Measurements from ENCODE around the gene EXD3.
"Not testable (repeated sequence)": the region's sequence is repeated elsewhere in the genome, so short reads cannot be mapped to it uniquely, and the experiment has no call there.

The EXD3 gene

DNA sequence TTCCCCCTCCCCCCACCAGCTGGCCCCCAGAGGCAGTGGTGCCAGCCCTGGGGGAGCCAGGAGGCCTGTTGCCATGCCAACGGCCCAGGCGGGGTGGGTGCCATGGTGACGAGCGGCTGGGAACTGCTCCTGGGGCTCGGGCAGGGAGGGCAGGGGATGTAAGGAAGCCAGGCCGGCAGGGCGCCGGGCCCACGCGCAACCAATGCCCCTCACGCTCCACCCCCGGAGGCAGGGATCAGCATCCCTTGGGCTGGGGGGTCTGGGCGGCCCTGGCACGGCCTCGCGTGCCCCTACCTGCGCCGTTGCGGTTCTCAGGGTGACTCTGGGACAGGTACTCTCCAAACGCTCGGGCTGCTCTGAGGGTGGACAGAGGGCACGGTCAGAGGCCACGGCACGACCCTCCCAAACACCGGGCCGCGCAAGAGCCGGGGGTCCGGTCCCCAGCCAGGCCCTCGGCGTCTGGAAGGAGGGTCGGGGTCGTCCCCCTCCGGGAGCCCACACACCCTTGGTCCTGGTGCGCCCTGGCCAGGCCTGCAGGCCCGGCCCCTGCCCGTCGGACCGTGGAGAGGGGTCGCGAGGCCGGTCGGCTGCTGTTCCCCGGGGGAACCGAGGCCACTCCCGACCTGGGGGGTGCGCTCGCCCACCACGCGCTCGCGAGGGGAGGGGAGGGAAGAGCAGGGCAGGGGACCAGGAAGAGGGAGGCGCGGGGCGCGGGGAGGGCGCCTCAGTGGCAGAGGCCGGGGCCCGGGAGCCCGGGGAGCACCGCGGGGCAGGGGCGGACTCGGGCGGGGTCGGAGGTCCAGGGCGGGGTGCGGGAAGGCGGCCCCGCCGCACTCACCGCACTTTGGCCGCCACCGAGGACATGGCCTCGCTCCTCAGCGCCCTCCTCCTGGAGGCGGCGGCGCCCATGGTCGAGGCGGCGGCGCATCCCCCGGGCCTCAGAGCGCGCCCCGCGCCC, 35.5 kb upstream of the EXD3 start:
- no peak for DNase-seq (ENCODE audit: low read depth)

DNA sequence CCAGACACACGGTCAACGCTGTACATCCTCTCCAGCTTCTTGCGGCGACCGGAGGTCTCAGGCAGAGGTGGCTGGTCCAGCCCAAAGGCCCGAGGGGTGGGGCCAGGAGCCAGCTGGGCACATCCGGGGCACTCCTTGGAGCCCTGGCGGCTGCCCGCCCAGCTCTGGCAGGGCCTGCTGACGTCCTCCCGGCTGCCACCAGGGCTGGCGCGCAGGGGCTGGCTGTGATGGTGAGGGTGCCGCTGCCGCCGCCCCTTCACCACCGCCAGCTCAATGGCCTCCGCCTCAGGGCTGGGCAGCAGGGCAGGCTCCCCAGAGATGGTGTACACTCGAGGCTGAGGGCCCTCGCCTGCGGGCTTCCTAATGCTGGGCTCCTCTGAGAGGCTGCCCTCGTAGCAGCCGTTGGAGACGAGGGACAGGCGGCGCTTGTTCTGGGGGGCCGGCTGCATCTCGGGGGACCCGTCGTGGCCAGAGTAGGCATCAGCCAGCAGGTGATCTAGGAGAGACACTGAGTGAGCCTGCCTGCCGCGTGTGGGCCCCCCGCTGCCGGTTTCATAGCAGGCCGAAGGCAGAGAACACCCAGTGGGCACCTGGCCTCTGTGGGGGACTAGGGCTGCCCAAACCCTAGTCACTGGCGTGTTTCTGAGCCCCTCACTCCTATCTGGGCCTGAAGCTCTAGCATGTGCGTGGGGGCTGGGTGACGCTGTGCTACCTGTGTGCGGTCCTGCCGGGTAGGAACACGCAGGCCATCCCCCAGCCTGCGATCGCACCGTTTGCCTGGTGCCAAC, 34.6 kb upstream of the EXD3 start:
- no peak for DNase-seq (ENCODE audit: low read depth)

DNA sequence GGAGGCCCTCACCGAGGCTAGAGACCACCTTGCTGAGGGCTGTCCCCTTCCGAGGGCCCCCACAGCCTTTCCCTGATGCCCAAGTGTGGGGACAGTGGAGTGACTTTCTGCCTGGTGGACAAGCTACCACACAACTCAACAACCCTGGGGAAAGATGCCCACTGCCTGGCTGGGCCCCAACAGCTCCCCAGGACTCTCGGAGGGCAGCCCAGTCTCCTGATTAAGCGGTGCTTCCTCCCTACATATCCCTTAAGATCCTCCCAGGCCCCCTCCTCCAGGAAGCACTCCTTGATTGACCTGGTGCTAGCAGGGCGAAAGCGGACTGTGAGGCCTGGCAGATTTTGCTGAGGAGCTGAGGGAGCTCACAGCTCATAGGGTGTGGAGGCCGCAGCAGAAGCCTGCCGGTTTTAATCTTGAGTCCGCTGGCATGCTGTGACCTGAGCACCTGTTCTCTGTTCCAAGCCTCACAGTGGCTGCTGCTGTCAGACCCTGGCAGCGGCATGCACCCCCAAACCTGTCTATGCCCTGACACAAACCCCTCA, 34.0 kb upstream of the EXD3 start:
- no peak for DNase-seq (ENCODE audit: low read depth)

DNA sequence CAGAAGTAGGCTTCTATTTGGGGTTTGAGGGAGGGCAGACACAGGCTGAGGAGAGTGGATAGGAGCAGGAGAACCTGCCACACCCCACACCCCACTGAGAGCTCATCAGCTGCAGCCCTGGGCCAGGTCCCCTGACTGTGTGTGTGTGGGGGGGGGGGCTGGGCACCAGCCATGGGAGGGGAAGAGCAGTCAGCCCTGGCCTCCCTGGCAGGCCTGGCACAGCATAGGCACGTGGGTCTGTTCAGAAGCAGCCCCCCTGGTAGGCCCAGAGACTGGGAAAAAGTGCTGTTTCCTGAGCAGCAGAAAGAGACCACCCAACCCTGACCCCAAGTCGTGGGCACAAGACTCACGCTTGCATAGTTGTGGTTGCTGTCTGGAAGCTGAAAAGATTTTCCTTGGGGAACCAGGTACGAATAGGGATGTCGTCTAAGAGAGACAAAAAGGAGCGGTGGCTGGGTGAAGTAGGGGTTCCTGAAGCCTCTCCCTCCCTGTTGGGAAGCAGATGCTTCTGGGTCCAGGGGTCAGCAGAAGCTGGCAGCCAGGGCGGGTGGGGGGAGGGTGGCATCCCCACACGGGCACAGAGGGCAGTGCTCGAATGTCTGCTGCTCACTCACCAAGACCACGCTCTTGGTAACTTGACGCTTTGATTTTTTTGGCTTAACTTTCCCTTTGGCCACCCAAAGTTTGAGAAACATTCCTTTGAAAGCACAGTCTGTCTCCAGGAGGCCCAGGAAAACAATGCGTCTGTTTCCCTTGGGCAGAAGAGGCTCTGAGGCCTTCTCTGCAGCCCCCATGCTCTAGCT, 33.3 kb upstream of the EXD3 start:
- DNase-seq (ENCODE audit: low read depth): no peak

DNA sequence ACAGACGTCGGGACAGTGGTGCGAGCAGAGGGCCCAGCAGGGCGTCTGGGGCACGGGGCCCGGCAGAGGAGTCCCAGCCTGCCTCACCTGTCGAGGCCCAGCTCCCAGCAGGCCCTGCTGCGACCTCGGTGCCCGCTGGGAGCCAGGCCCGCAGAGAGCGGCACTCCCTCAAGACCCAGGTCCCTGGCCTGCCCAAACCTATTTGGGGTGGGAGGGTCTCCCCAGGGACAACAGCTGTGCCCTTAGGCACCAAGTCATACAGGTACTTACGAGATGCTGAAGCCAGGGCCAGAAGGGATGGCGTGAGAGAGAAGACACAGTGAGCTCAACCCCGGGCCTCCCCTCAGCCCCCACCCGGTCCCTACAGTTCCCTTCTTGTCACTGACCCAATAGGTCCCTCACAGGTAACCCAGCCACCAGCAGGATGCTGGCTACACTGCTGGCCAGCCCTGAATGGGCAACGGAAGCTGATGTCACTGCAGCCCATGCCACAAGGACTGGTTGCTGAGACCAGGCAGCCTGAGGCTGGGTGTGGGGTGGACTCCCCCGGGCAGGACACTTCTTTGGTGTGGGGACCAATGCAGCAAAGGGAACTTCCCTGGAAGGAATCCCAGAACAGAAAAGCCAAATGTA, 32.5 kb upstream of the EXD3 start:
- DNase-seq (ENCODE audit: low read depth): no peak

DNA sequence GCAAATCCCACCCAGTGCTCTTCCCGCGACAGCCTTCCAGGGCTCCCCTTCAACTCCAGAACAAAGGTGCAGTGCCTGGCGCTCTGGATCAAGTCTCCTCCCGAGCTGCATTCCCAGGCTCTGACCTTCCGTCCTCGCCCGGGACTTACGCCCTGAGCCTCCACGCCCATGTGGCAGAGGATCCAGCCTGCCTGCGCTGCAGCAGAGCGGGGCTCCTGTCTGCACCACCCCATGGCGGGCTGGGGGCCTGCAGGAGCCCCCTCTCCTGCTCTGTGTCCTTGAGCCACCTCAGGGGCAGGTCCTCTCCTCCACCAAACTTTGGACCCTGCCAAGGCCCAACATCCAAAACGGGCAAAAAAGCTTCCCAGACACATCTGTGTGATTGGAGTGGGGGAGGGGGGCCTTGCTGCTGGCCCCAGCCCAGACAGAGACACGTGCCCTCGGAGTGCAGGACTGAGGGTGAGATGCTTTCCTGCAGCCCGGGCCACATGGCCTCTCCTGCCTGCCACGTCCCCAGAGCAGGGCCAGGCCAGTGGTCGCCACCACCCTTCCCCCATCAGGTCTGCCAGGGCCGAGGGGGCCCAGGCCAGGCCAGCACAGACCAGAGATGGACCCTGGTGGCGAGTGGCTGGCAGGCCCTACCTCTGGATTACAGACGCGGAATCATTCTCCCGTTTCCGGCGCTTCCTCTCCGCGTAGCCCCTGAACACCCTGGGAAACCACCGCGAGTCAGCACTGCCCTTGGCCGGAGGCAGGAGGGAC, 31.8 kb upstream of the EXD3 start:
- no peak for DNase-seq (ENCODE audit: low read depth)

DNA sequence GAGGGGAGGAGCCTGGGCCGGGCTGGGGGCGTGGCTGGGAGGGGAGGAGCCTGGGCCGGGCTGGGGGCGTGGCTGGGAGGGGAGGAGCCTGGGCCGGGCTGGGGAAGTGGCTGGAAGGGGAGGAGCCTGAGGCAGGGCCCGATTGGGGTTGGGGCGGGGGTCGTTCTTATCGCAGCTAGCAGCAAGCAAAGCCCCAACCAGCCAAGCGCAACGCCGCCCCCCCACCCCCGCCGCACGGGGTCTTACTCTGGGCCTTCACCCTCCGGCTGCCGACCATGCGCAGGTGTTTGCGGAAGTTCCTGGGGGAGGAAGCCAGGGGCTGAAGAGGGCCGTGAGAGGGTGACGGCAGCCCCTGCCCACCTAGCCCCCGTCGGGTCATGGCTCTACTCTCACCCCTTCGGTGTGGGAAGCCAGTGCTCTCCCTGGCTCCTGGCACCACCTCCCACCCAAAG, 31.2 kb upstream of the EXD3 start:
- no peak for DNase-seq (ENCODE audit: low read depth)

DNA sequence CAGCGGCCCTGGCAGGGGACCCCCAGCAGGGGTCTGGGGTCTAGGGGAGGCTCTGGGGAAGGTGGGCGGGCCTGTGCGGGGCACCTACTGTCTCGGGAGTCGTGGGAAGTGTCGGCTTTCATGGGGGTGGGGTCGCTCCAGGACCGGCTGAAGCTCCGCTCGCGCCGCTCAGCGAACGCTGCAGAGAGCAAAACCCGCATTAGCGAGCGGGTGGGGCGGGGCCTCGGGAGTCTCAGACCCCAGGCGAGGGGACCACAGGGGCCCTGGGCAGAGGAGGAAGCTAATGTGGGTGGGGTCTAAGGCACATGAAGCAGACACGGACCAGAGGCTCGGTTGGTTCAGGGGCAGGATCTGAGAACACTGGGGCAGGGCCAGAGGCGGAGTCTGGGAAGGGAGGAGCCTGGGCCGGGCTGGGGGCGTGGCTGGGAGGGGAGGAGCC, 30.7 kb upstream of the EXD3 start:
- no peak for DNase-seq (ENCODE audit: low read depth)

DNA sequence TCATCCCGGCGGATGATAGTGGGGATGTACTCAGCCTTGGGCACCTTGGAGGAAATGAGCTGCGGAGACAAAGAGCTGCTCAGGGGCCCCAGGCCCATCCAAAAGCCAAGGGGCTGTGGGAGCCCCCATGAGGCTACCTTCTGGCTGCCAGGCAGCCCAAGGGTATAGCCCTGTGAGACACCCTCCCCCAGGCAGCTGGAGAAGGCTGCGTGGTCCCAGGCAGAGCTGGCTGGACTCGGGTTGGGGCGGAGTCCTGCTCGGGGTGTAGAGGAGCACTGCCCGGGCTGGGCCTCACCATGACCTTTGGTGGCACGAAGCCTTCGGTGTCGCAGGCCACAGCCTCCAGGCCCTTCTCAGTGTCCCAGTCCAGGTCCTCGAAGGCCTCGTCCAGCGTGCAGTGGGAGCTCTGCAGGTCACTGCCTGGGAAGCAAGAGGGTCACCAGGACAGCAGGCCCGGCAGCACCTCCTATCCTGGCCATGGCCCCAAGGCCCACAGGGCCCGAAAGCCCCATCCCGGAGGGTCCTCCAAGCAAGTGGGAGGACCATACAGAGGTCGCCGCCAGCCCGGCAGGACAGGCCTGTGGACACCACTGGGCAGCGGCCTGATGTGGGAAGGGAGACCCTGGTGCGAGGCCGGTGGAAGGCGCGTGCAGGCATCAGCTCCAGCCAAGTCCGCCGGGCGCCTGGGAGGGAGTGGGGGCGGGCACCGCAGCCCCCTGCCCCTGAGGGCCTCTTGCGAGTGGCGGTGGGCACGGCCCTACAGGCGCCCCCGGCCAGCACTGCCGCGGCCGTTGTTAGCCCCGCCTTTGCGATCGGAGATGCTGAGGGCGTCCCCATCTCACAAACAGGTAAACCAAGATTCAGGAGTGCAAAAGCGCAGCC, 30.0 kb upstream of the EXD3 start:
- DNase-seq (ENCODE audit: low read depth): no peak

DNA sequence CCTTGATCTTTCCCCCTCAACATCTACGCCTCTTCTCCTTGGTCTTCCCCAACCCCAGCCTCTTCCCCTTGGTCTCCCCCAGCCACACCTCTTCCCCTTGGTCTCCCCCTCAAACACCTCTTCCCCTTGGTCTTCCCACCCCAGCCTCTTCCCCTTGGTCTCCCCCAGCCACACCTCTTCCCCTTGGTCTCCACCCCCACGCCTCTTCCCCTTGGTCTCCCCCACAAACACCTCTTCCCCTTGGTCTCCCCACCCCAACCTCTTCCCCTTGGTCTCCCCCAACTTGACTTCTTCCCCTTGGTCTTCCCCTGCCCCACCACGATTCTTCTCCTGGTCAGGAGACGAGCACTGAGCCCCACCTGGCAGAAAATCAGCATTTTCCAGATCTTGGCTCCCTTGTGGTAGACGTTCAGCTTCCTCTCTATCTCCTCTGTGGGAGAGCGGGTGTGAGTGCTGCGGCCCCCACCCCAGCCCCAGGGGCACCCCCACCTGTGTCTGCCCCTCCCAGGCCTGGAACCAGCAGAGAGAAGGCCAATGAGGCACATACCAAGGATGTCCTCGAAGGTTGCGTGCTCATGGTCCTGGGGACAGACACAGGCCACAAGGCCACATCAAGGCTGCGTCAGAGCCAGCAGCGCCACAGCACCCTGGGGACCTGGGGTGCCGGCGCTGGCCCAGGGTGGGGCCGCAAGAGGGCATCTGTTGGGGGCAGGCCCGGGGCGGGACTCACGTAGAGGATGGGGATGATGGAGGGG, 29.2 kb upstream of the EXD3 start:
- no peak for DNase-seq (ENCODE audit: low read depth)

DNA sequence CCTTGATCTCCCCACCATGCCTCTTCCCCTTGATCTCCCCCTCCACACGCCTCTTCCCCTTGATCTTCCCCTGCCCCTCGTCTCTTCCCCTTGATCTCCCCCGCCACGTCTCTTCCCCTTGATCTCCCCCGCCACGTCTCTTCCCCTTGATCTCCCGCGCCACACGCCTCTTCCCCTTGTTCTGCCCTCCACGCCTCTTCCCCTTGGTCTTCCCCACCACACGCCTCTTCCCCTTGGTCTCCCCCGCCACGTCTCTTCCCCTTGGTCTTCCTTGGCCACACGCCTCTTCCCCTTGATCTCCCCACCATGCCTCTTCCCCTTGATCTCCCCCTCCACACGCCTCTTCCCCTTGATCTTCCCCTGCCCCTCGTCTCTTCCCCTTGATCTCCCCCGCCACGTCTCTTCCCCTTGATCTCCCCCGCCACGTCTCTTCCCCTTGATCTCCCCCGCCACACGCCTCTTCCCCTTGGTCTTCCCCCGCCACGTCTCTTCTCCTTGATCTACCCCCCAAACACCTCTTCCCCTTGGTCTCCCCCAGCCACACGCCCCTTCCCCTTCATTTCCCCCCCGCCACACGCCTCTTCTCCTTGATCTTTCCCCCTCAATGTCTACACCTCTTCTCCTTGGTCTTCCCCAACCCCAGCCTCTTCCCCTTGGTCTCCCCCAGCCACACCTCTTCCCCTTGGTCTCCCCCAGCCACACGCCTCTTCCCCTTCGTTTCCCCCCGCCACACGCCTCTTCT, 28.5 kb upstream of the EXD3 start:
- not testable (repeated sequence) for DNase-seq (ENCODE audit: low read depth)

DNA sequence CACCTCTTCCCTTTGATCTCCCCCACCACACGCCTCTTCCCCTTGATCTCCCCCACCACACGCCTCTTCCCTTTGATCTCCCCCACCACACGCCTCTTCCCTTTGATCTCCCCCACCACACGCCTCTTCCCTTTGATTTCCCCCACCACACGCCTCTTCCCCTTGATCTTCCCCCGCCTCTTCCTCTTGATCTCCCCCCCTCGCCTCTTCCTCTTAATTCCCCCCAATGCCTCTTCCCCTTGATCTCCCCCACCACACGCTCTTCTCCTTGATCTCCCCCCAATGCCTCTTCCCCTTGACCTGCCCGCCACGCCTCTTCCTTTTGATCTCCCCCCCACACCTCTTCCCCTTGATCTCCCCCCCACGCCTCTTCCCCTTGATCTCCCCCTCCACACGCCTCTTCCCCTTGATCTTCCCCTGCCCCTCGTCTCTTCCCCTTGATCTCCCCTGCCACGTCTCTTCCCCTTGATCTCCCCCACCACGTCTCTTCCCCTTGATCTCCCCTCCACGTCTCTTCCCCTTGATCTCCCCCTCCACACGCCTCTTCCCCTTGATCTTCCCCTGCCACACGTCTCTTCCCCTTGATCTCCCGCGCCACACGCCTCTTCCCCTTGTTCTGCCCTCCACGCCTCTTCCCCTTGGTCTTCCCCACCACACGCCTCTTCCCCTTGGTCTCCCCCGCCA, 27.7 kb upstream of the EXD3 start:
- DNase-seq (ENCODE audit: low read depth): not testable (repeated sequence)

DNA sequence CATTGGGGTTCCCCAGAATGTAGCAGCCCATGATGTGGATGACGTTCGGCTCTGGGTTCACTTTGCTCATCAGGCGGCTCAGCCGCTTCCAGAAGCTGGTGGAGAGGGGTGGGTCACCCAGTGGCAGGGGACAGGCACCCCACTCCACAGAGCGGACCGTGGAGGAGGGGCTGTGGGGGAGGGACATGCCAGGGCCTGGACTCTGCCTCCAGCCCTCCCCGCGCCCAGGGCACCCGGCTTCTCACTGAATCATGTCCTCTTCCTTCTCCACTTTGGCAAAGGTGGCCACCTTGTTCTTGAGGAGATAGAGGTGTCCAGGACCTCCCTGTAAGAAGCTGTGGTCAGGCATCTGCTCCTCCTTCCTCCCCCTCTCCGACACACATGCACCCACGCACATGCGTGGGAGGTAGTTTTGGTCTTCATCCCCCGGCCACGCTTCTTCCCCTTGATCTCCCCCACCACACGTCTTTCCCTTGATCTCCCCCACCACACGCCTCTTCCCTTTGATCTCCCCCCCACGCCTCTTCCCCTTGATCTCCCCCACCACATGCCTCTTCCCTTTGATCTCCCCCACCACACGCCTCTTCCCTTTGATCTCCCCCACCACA, 27.1 kb upstream of the EXD3 start:
- no peak for DNase-seq (ENCODE audit: low read depth)

DNA sequence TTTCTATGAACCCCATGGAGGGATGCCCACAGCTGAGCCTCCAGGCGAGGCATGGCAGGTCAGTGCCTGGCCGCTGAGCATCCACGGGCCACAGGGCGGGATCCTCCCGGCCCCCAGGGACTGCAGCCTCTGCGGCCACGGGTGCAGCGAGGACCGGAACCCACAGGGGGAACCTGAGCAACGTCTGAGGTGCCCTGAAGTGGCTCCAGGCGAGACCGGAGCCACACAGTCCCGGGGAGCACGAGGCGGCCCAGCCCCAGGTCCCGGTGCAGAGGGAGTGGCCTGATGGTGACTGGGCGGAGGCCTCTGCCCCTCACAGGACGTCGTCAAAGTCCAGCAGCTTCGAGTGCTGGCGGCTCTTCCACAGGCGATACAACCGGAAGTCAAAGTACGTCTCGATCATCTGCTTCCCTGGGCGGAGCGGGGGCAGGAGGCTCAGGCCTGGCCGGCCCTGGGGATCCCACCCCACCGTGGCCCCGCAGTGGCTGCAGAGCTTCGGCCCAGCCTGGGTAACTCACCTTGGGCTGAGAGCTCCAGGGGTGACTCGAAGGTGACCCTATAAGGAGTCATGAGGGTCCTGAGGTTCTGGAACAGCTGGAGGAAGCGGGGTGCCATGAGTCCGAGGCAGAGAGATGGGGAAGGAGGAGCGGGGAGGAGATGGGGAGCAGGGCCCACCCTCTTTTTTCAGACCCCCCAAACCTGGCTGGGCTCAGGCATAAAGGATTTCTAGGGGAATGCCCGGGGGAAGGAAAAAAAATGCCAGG, 26.3 kb upstream of the EXD3 start:
- DNase-seq (ENCODE audit: low read depth): no peak

DNA sequence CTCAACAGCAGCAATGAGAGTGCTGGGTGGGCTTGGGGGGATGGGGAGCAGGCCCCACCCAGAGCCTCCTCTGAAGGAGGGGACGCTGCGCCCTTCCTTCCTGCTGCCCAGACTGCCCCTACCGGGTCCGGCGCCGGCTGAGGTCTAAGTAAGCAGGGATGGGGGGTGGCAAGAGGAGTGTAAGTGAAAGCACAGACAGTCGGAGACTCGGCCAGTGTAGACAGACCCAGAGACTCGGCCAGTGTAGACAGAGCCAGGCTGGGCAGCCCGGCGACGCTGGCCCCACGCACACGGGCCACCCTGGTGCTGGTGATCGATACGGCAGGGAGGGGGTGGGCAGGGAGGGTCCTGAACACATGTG, 25.6 kb upstream of the EXD3 start:
- DNase-seq (ENCODE audit: low read depth): no peak
